HCT116 (cell line): ENCODE measurements around the gene LBR.
"Not testable (repeated sequence)": the region's sequence is repeated elsewhere in the genome, so short reads cannot be mapped to it uniquely, and the experiment has no call there.

Source experiments
- CBX3 ChIP-seq: IDR thresholded peaks from 2 replicates; pipeline ENCODE4 v1.6.1; 2012; ENCODE audit warnings: low read depth
- CTCF ChIP-seq, 3 experiments: fragments of 200-600 bp in 1 of 3; sonication (generic) in 1 of 3; IDR thresholded peaks in 2 of 3; conservative IDR thresholded peaks in 1 of 3; 2 replicates each; pipeline ENCODE4 v1.5.1; 2012 to 2017; ENCODE audit warnings: low read depth in 2 of 3, low read length in 2 of 3, antibody characterized with exemption in 1 of 3, borderline replicate concordance in 1 of 3, control low read depth in 1 of 3, mild to moderate bottlenecking in 1 of 3, mixed read lengths in 1 of 3, mixed run types in 1 of 3, moderate library complexity in 1 of 3; ENCODE audit not compliant: insufficient read depth in 1 of 3
- EGR1 ChIP-seq: IDR thresholded peaks from 2 replicates; pipeline ENCODE4 v1.6.1; 2012; ENCODE audit warnings: low read depth
- ELF1 ChIP-seq: IDR thresholded peaks from 2 replicates; pipeline ENCODE4 v1.6.1; 2012; ENCODE audit warnings: low read depth, borderline replicate concordance
- SP1 ChIP-seq: IDR thresholded peaks from 2 replicates; pipeline ENCODE4 v1.6.1; 2012; ENCODE audit warnings: low read depth

DNA sequence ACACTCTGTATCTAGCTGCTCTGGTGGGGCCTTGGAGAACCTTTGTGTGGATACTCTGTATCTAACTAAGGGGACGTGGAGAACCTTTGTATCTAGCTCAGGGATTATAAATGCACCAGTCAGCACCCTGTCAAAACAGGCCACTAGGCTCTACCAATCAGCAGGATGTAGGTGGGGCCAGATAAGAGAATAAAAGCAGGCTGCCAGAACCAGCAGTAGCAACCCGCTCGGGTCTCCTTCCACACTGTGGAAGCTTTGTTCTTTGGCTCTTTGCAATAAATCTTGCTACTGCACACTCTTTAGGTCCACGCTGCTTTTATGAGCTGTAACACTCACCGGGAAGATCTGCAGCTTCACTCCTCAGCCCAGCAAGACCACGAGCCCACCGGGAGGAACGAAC lies 45.4 kb upstream of the LBR start:
- not testable (repeated sequence) for TF ChIP-seq CTCF (IDR thresholded peaks at IDR 0.05 in 2 of 3, conservative IDR thresholded peaks at IDR 0.05 in 1 of 3; ENCODE audit: borderline replicate concordance in 1 of 3, insufficient read depth in 1 of 3, low read depth in 2 of 3, low read length in 2 of 3); SP1; CBX3; EGR1; ELF1
